GM12878 (cell line): ENCODE results near the gene HMGCLL1. TPM values are rescaled to one million over a fixed set of nuclear protein-coding genes. Genes with fewer than 3 reads are reported as not detected.

ENCODE experiments used
- ATAC-seq: fragments of 200-7000 bp; cut with Tn5 transposase; 3 replicates; pipeline ENCODE4 v1.9.1; 2020; ENCODE audit warnings: mild to moderate bottlenecking, moderate library complexity
- BruUV-seq: library from RNA; stranded (reverse); fragments of 400-500 nt; replicated peaks from 2 replicates; lab custom pipeline; 2021; lab: Mats Ljungman, UMichigan
- CTCF ChIA-PET: fragments of 300-600 bp; sonication (Branson Sonifier 250); formaldehyde crosslinking; extraction: SDS; loops from one replicate; lab custom pipeline; 2021; ENCODE audit warnings: inconsistent platforms; lab: Yijun Ruan, JAX
- POLR2A ChIA-PET: fragments of 350-600 bp; formaldehyde crosslinking; extraction: SDS; loops from one replicate; lab custom pipeline; 2021; ENCODE audit warnings: inconsistent platforms; lab: Charles Lee
- RAD21 ChIA-PET: fragments of 300-600 bp; sonication (Branson Sonifier 250); formaldehyde crosslinking; loops from one replicate; lab custom pipeline; 2023; ENCODE audit warnings: antibody characterized with exemption; ENCODE audit not compliant: unreplicated experiment; lab: Charles Lee
- SMC1A ChIA-PET: fragments of 300-600 bp; sonication (Branson Sonifier 250); formaldehyde crosslinking; loops from one replicate; lab custom pipeline; 2023; ENCODE audit not compliant: unreplicated experiment, uncharacterized antibody; lab: Charles Lee
- DNase-seq: peaks from one replicate; pipeline ENCODE4 v3.0.0-alpha.2; 2011; ENCODE audit warnings: low read depth, low spot score
- FAIRE-seq: peaks from 3 replicates; lab custom pipeline; 2011; peaks lifted over from hg19 to GRCh38; lab: Jason Lieb, UNC
- H2AFZ ChIP-seq: 2 replicates; pipeline ENCODE4 v1.6.0; 2011; ENCODE audit warnings: low read depth, low read length, control low read depth; ENCODE audit not compliant: control insufficient read depth
- H3K27ac ChIP-seq: 2 replicates; pipeline ENCODE4 v1.5.1; 2011; ENCODE audit warnings: control low read depth; ENCODE audit not compliant: control insufficient read depth, insufficient read depth
- H3K27me3 ChIP-seq, 2 experiments: replicated peaks in 1 of 2; 2 replicates each; pipeline versions ENCODE4 v1.6.0 to v1.6.1; 2011; ENCODE audit warnings: low read length in 1 of 2; ENCODE audit not compliant: control insufficient read depth in 2 of 2, insufficient read depth in 2 of 2
- H3K36me3 ChIP-seq, 2 experiments: 2 replicates each; pipeline ENCODE4 v1.5.1; 2011; ENCODE audit warnings: low read length in 1 of 2; ENCODE audit not compliant: control insufficient read depth in 2 of 2, insufficient read depth in 2 of 2
- H3K4me1 ChIP-seq: 2 replicates; pipeline ENCODE4 v1.6.1; 2011; ENCODE audit warnings: mild to moderate bottlenecking, low read length, moderate library complexity, mixed read lengths; ENCODE audit not compliant: control insufficient read depth, insufficient read depth
- H3K4me2 ChIP-seq: 2 replicates; pipeline ENCODE4 v1.6.0; 2011; ENCODE audit warnings: control low read depth; ENCODE audit not compliant: control insufficient read depth, insufficient read depth
- H3K4me3 ChIP-seq: fragments of 200-600 bp; sonication (generic); 2 replicates; pipeline ENCODE4 v1.5.1; 2016
- H3K79me2 ChIP-seq: 2 replicates; pipeline ENCODE4 v1.6.0; 2011; ENCODE audit warnings: low read length; ENCODE audit not compliant: control insufficient read depth, insufficient read depth
- H3K9ac ChIP-seq: 2 replicates; pipeline ENCODE4 v1.8.0; 2011; ENCODE audit warnings: low read length, control low read depth, mixed read lengths; ENCODE audit not compliant: control insufficient read depth, insufficient read depth
- H3K9me3 ChIP-seq: replicated peaks from 3 replicates; pipeline ENCODE4 v1.5.1; 2011; ENCODE audit warnings: mild to moderate bottlenecking, low read length; ENCODE audit not compliant: control insufficient read depth, insufficient read depth
- H4K20me1 ChIP-seq: 2 replicates; pipeline ENCODE4 v1.6.0; 2011; ENCODE audit not compliant: control insufficient read depth, insufficient read depth
- ATF7 ChIP-seq: fragments of 450-650 bp; IDR thresholded peaks from 2 replicates; pipeline ENCODE4 v1.6.1; 2016; ENCODE audit warnings: low read depth, mild to moderate bottlenecking
- CBFB ChIP-seq: IDR thresholded peaks from 2 replicates; pipeline ENCODE4 v1.6.1; 2016; ENCODE audit warnings: antibody characterized with exemption, low read depth
- CBX5 ChIP-seq: sonication (generic); IDR thresholded peaks from 2 replicates; pipeline ENCODE4 v1.6.1; 2016; ENCODE audit warnings: low read depth, moderate library complexity, mild to moderate bottlenecking, inconsistent platforms
- KAT2A ChIP-seq: conservative IDR thresholded peaks from 2 replicates; pipeline ENCODE4 v1.6.1; 2011; ENCODE audit warnings: low read depth, low read length; ENCODE audit not compliant: control insufficient read depth
- PAX8 ChIP-seq: fragments of 450-650 bp; IDR thresholded peaks from 2 replicates; pipeline ENCODE4 v1.6.1; 2017; ENCODE audit warnings: mild to moderate bottlenecking, moderate library complexity
- POU2F2 ChIP-seq: IDR thresholded peaks from 3 replicates; pipeline ENCODE4 v1.6.1; 2011; ENCODE audit warnings: low read depth, mild to moderate bottlenecking, low read length, borderline replicate concordance
- SMARCA5 ChIP-seq: fragments of 450-650 bp; IDR thresholded peaks from 2 replicates; pipeline ENCODE4 v1.6.1; 2017; ENCODE audit warnings: mild to moderate bottlenecking
- TCF3 ChIP-seq: IDR thresholded peaks from 2 replicates; pipeline ENCODE4 v1.6.1; 2012; ENCODE audit warnings: low read depth, mild to moderate bottlenecking, low read length, borderline replicate concordance; ENCODE audit not compliant: insufficient read depth
- WGBS: methylation state at CpG from one replicate; pipeline ENCODE4 v1.1.6; 2016; ENCODE audit warnings: low lambda C conversion rate; ENCODE audit not compliant: insufficient replicate concordance, insufficient coverage; ENCODE audit errors: missing lambda C conversion rate; 5-methylcytosine and 5-hydroxymethylcytosine counted together
- in situ Hi-C: fragments of 300-500 bp; cut with MboI; formaldehyde crosslinking; loops from 9 replicates; pipeline ENCODE4 v1.14.3; 2018; ENCODE audit warnings: mixed read lengths
- intact Hi-C: fragments of 100-400 bp; cut with micrococcal nuclease; formaldehyde crosslinking; loops from one replicate; pipeline ENCODE4 v1.14.2; 2022; ENCODE audit not compliant: unreplicated experiment
- polyA plus RNA-seq, 11 experiments: library from polyadenylated mRNA; depleted of rRNA in 4 of 11; unstranded in 6 of 11; stranded (reverse) in 5 of 11; fragments of >200 nt; fragmentation: Nextera tagmentation in 4 of 11; fragmentation: Illumina TruSeq in 1 of 11; extraction: Ambion mirVana in 4 of 11; extraction: Trizol in 1 of 11; gene quantifications; 1 replicate in 1 of 11; 2 replicates in 10 of 11; pipeline versions ENCODE4 v1.2.1 to v1.2.3, GENCODE V29; 2011 to 2016; ENCODE audit warnings: inconsistent platforms in 2 of 11, missing spikeins in 2 of 11, low read depth in 1 of 11
- total RNA-seq, 4 experiments: library from RNA; depleted of rRNA in 3 of 4; stranded (reverse); fragments of >200 nt in 3 of 4; fragmentation: Illumina TruSeq in 1 of 4; extraction: Trizol in 1 of 4; gene quantifications; 2 replicates each; pipeline versions ENCODE4 v1.2.1 to v1.2.3, GENCODE V29; 2013 to 2021
- TF ChIP-seq, protein P1 (sequence below): fragments of 450-650 bp; IDR thresholded peaks from 2 replicates; pipeline ENCODE4 v1.6.1; 2016; ENCODE audit warnings: mild to moderate bottlenecking, moderate library complexity, borderline replicate concordance
- TF ChIP-seq, protein P2 (sequence below): fragments of 450-650 bp; IDR thresholded peaks from 2 replicates; pipeline ENCODE4 v1.6.1; 2018; ENCODE audit warnings: borderline replicate concordance, mild to moderate bottlenecking; ENCODE audit not compliant: partially characterized antibody
- TF ChIP-seq, protein P3 (sequence below): fragments of 450-650 bp; formaldehyde crosslinking; IDR thresholded peaks from 2 replicates; pipeline ENCODE4 v1.4.0; 2022; ENCODE audit warnings: mild to moderate bottlenecking, moderate library complexity
- TF ChIP-seq, protein P4 (sequence below): IDR thresholded peaks from 2 replicates; pipeline ENCODE4 v1.6.1; 2011; ENCODE audit warnings: mild to moderate bottlenecking, low read depth, low read length, moderate library complexity; ENCODE audit not compliant: insufficient replicate concordance

Gene HMGCLL1
- total and polyA plus RNA-seq, 10 of the 15 experiments (the other 5 are each of a cell fraction or from before 2014, with no cell fraction given), result not detected

DNA sequence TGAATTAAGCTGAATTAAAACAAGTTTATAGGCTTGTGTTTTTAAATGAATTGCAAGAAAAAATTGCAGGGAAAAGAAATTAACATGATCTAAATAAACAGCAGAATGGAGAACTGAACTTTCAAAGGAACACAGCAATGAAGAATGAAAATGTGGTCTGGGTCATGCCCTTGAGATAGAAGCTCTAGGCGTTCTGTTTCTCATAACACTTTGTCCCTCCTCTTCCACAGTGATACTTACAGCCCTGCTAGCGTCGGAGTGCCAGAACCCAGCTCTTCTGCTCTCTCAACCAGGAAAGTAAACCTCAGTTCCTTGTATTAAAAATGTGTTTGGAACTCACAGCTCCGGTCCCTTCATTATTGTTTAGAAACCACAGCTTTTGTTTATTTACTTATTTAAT, 11.4 kb downstream of the HMGCLL1 start:
- no TSS peak for BruUV-seq
- no peaks in the 10 kb centered on the region for H4K20me1 ChIP-seq
- H2AFZ ChIP-seq, result no peak overlapping the region
- H3K4me1 ChIP-seq, result no peaks in the 10 kb centered on the region
- H3K27ac ChIP-seq, result no peak overlapping the region
- no peak overlapping the region for H3K4me2 ChIP-seq
- RAD21 ChIA-PET, result no interaction called here
- SMC1A ChIA-PET, result no interaction called here
- intact Hi-C loops, result no loop called here
- CTCF ChIA-PET, result no interaction called here
- ATAC-seq (no peak), FAIRE-seq (no peak), DNase-seq (no peak)
- no peaks in the 10 kb centered on the region for H3K79me2 ChIP-seq
- H3K27me3 ChIP-seq, result no peaks in the 10 kb centered on the region
- POLR2A ChIA-PET, result no interaction called here
- no peak overlapping the region for H3K4me3 ChIP-seq
- in situ Hi-C loops, result no loop called here
- no peaks in the 10 kb centered on the region for H3K36me3 ChIP-seq
- no peaks in the 10 kb centered on the region for H3K9me3 ChIP-seq
- no peak overlapping the region for H3K9ac ChIP-seq
- 21% methylated on average over 4 of the region's 4 CpGs for WGBS
- TF ChIP-seq CBX5 (no peak), PAX8 (no peak), TCF3 (no peak), SMARCA5 (no peak), CBFB (no peak), KAT2A (no peak), ATF7 (no peak), POU2F2 (no peak)
- TF ChIP-seq, protein P1, sequence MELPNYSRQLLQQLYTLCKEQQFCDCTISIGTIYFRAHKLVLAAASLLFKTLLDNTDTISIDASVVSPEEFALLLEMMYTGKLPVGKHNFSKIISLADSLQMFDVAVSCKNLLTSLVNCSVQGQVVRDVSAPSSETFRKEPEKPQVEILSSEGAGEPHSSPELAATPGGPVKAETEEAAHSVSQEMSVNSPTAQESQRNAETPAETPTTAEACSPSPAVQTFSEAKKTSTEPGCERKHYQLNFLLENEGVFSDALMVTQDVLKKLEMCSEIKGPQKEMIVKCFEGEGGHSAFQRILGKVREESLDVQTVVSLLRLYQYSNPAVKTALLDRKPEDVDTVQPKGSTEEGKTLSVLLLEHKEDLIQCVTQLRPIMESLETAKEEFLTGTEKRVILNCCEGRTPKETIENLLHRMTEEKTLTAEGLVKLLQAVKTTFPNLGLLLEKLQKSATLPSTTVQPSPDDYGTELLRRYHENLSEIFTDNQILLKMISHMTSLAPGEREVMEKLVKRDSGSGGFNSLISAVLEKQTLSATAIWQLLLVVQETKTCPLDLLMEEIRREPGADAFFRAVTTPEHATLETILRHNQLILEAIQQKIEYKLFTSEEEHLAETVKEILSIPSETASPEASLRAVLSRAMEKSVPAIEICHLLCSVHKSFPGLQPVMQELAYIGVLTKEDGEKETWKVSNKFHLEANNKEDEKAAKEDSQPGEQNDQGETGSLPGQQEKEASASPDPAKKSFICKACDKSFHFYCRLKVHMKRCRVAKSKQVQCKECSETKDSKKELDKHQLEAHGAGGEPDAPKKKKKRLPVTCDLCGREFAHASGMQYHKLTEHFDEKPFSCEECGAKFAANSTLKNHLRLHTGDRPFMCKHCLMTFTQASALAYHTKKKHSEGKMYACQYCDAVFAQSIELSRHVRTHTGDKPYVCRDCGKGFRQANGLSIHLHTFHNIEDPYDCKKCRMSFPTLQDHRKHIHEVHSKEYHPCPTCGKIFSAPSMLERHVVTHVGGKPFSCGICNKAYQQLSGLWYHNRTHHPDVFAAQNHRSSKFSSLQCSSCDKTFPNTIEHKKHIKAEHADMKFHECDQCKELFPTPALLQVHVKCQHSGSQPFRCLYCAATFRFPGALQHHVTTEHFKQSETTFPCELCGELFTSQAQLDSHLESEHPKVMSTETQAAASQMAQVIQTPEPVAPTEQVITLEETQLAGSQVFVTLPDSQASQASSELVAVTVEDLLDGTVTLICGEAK, result no peak
- TF ChIP-seq, protein P2, sequence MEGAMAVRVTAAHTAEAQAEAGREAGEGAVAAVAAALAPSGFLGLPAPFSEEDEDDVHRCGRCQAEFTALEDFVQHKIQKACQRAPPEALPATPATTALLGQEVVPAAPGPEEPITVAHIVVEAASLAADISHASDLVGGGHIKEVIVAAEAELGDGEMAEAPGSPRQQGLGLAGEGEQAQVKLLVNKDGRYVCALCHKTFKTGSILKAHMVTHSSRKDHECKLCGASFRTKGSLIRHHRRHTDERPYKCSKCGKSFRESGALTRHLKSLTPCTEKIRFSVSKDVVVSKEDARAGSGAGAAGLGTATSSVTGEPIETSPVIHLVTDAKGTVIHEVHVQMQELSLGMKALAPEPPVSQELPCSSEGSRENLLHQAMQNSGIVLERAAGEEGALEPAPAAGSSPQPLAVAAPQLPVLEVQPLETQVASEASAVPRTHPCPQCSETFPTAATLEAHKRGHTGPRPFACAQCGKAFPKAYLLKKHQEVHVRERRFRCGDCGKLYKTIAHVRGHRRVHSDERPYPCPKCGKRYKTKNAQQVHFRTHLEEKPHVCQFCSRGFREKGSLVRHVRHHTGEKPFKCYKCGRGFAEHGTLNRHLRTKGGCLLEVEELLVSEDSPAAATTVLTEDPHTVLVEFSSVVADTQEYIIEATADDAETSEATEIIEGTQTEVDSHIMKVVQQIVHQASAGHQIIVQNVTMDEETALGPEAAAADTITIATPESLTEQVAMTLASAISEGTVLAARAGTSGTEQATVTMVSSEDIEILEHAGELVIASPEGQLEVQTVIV, result no peak
- TF ChIP-seq, protein P3, sequence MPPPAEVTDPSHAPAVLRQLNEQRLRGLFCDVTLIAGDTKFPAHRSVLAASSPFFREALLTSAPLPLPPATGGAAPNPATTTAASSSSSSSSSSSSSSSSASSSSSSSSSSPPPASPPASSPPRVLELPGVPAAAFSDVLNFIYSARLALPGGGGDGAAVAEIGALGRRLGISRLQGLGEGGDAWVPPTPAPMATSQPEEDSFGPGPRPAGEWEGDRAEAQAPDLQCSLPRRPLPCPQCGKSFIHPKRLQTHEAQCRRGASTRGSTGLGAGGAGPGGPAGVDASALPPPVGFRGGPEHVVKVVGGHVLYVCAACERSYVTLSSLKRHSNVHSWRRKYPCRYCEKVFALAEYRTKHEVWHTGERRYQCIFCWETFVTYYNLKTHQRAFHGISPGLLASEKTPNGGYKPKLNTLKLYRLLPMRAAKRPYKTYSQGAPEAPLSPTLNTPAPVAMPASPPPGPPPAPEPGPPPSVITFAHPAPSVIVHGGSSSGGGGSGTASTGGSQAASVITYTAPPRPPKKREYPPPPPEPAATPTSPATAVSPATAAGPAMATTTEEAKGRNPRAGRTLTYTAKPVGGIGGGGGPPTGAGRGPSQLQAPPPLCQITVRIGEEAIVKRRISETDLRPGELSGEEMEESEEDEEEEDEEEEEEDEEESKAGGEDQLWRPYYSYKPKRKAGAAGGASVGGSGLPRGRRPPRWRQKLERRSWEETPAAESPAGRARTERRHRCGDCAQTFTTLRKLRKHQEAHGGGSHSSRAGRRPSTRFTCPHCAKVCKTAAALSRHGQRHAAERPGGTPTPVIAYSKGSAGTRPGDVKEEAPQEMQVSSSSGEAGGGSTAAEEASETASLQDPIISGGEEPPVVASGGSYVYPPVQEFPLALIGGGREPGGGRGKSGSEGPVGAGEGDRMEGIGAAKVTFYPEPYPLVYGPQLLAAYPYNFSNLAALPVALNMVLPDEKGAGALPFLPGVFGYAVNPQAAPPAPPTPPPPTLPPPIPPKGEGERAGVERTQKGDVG (CRISPR knock-in tag), result no peak
- TF ChIP-seq, protein P4, sequence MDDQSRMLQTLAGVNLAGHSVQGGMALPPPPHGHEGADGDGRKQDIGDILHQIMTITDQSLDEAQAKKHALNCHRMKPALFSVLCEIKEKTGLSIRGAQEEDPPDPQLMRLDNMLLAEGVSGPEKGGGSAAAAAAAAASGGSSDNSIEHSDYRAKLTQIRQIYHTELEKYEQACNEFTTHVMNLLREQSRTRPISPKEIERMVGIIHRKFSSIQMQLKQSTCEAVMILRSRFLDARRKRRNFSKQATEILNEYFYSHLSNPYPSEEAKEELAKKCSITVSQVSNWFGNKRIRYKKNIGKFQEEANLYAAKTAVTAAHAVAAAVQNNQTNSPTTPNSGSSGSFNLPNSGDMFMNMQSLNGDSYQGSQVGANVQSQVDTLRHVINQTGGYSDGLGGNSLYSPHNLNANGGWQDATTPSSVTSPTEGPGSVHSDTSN, result no peak
